ENCODE results near the gene RPL7L1.

The RPL7L1 gene

GRCh38 chr6:42925248-42925857 lies 45.9 kb downstream of the RPL7L1 start:
- no peak for TF ChIP-seq CTCF (IDR thresholded peaks at IDR 0.05; ENCODE audit: insufficient read depth, missing control alignments)
- no peak for DNase-seq (ENCODE audit: insufficient read length, low spot score)
- no peak for FAIRE-seq

GRCh38 chr6:42928986-42929820 lies 49.8 kb downstream of the RPL7L1 start, which contains the start of gene CNPY3:
Gene CNPY3 (plus strand): TSS chr6:42929480. CDS start chr6:42929571, 91 bp downstream.
- DNase-seq (ENCODE audit: insufficient read length, low spot score) (peak; percentile 74), FAIRE-seq (no peak)
- no peak for TF ChIP-seq CTCF (IDR thresholded peaks at IDR 0.05; ENCODE audit: insufficient read depth, missing control alignments)

GRCh38 chr6:42929821-42930360 lies 50.5 kb downstream of the RPL7L1 start:
- TF ChIP-seq CTCF (IDR thresholded peaks at IDR 0.05; ENCODE audit: insufficient read depth, missing control alignments), result no peak
- FAIRE-seq (no peak), DNase-seq (ENCODE audit: insufficient read length, low spot score) (no peak)

- no peak for TF ChIP-seq CTCF (IDR thresholded peaks at IDR 0.05; ENCODE audit: insufficient read depth, missing control alignments)
- DNase-seq (ENCODE audit: insufficient read length, low spot score) (no peak), FAIRE-seq (no peak)
These were observed 53.0 kb downstream of the RPL7L1 start for GRCh38 chr6:42932412-42932811.

- no peak for TF ChIP-seq CTCF (IDR thresholded peaks at IDR 0.05; ENCODE audit: insufficient read depth, missing control alignments)
- FAIRE-seq, result no peak
- no peak for DNase-seq (ENCODE audit: insufficient read length, low spot score)
These were observed 53.8 kb downstream of the RPL7L1 start for GRCh38 chr6:42933205-42933604.

GRCh38 chr6:42935322-42935721 lies 55.9 kb downstream of the RPL7L1 start:
- no peak for FAIRE-seq
- no peak for TF ChIP-seq CTCF (IDR thresholded peaks at IDR 0.05; ENCODE audit: insufficient read depth, missing control alignments)
- DNase-seq (ENCODE audit: insufficient read length, low spot score), result no peak
